HCT116 (cell line): ENCODE measurements around the gene ADNP2. TPM values are rescaled to one million over a fixed set of nuclear protein-coding genes. Genes with fewer than 3 reads are reported as not detected.

Source experiments
- ATAC-seq: fragments of 200-7000 bp; cut with Tn5 transposase; 2 replicates; pipeline ENCODE4 v1.9.1; 2020; ENCODE audit warnings: mild to moderate bottlenecking, moderate library complexity
- BruUV-seq: library from RNA; stranded (reverse); fragments of 400-500 nt; replicated peaks from 2 replicates; lab custom pipeline; 2021; lab: Mats Ljungman, UMichigan
- CTCF ChIA-PET: fragments of 300-600 bp; sonication (Branson Sonifier 250); formaldehyde crosslinking; loops from one replicate; lab custom pipeline; 2021; ENCODE audit warnings: antibody characterized with exemption; lab: Charles Lee
- POLR2A ChIA-PET: fragments of 300-600, 350-600 bp; sonication (Branson Sonifier 250); formaldehyde crosslinking; loops from one replicate; lab custom pipeline; 2021; ENCODE audit warnings: antibody characterized with exemption; lab: Charles Lee
- RAD21 ChIA-PET, 2 experiments: fragments of 300-600 bp; sonication (Branson Sonifier 250); formaldehyde crosslinking; loops; one replicate each; lab custom pipeline; 2023; ENCODE audit warnings: low total read pairs in 2 of 2; ENCODE audit not compliant: uncharacterized antibody in 2 of 2, unreplicated experiment in 2 of 2, low non-redundant PET in 1 of 2; lab: Charles Lee
- DNase-seq: peaks from one replicate; pipeline ENCODE4 v3.0.0-alpha.2; 2010; ENCODE audit warnings: low read depth, low spot score
- H2AFZ ChIP-seq: fragments of 200-600 bp; shearing (Covaris generic), sonication (generic); 2 replicates; pipeline ENCODE4 v1.6.1; 2017; ENCODE audit warnings: low read depth, mixed run types, mixed read lengths, antibody characterized with exemption, low read length; ENCODE audit not compliant: poor library complexity, severe bottlenecking
- H3K27ac ChIP-seq: 2 replicates; pipeline ENCODE4 v1.5.1; 2012; ENCODE audit warnings: low read depth, low read length
- H3K27me3 ChIP-seq: fragments of 200-600 bp; sonication (generic); 2 replicates; pipeline ENCODE4 v1.6.1; 2016; ENCODE audit warnings: mixed run types, low read length, mixed read lengths; ENCODE audit not compliant: insufficient read depth
- H3K36me3 ChIP-seq, 2 experiments: fragments of 200-500 bp in 1 of 2; fragments of 200-600 bp in 1 of 2; sonication (Bioruptor generic) in 1 of 2; sonication (generic) in 1 of 2; 2 replicates each; pipeline versions ENCODE4 v1.5.1 to v1.6.1; 2014 to 2016; ENCODE audit warnings: low read length in 2 of 2, inconsistent platforms in 1 of 2, mixed read lengths in 1 of 2, mixed run types in 1 of 2; ENCODE audit not compliant: insufficient read depth in 2 of 2, control insufficient read depth in 1 of 2
- H3K4me1 ChIP-seq, 2 experiments: fragments of 200-600 bp in 1 of 2; sonication (generic) in 1 of 2; 2 replicates each; pipeline versions ENCODE4 v1.5.1 to v1.6.1; 2012 to 2017; ENCODE audit warnings: low read length in 2 of 2, inconsistent platforms in 1 of 2, mild to moderate bottlenecking in 1 of 2, mixed read lengths in 1 of 2, mixed run types in 1 of 2, moderate library complexity in 1 of 2; ENCODE audit not compliant: insufficient read depth in 2 of 2, control insufficient read depth in 1 of 2
- H3K4me2 ChIP-seq: fragments of 200-600 bp; sonication (generic); 2 replicates; pipeline ENCODE4 v1.6.1; 2017; ENCODE audit warnings: mixed run types, low read length, mixed read lengths
- H3K4me3 ChIP-seq, 2 experiments: fragments of 200-600 bp in 1 of 2; sonication (generic) in 1 of 2; replicated peaks in 1 of 2; 2 replicates each; pipeline ENCODE4 v1.5.1; 2011 to 2016; ENCODE audit warnings: low read length in 2 of 2, control low read depth in 1 of 2, low read depth in 1 of 2, mild to moderate bottlenecking in 1 of 2, mixed read lengths in 1 of 2, mixed run types in 1 of 2
- H3K79me2 ChIP-seq: fragments of 200-600 bp; sonication (generic); 2 replicates; pipeline ENCODE4 v1.6.1; 2017; ENCODE audit warnings: mild to moderate bottlenecking, mixed run types, low read length, moderate library complexity, mixed read lengths; ENCODE audit not compliant: insufficient read depth
- H3K9ac ChIP-seq: fragments of 200-600 bp; sonication (generic); 2 replicates; pipeline ENCODE4 v1.6.1; 2016; ENCODE audit warnings: low read length, mixed read lengths
- H3K9me2 ChIP-seq: fragments of 200-600 bp; sonication (generic), shearing (Covaris generic); 2 replicates; pipeline ENCODE4 v1.6.1; 2017; ENCODE audit warnings: mixed run types, mild to moderate bottlenecking, moderate library complexity; ENCODE audit not compliant: insufficient read depth
- H3K9me3 ChIP-seq, 2 experiments: fragments of 200-500 bp in 1 of 2; fragments of 200-600 bp in 1 of 2; sonication (Bioruptor generic) in 1 of 2; sonication (generic) in 1 of 2; 2 replicates each; pipeline ENCODE4 v1.6.1; 2014 to 2017; ENCODE audit warnings: low read length in 2 of 2, mixed read lengths in 2 of 2, inconsistent platforms in 1 of 2, low read depth in 1 of 2, mild to moderate bottlenecking in 1 of 2, mixed run types in 1 of 2, moderate library complexity in 1 of 2; ENCODE audit not compliant: control insufficient read depth in 1 of 2, insufficient read depth in 1 of 2
- H4K20me1 ChIP-seq: fragments of 200-600 bp; sonication (generic), shearing (Covaris generic); 2 replicates; pipeline ENCODE4 v1.6.1; 2017; ENCODE audit warnings: mixed run types, mild to moderate bottlenecking, moderate library complexity; ENCODE audit not compliant: insufficient read depth
- CBX3 ChIP-seq: IDR thresholded peaks from 2 replicates; pipeline ENCODE4 v1.6.1; 2012; ENCODE audit warnings: low read depth
- CEBPB ChIP-seq: IDR thresholded peaks from 2 replicates; pipeline ENCODE4 v1.6.1; 2012; ENCODE audit warnings: low read depth
- CTCF ChIP-seq, 3 experiments: fragments of 200-600 bp in 1 of 3; sonication (generic) in 1 of 3; IDR thresholded peaks in 2 of 3; conservative IDR thresholded peaks in 1 of 3; 2 replicates each; pipeline ENCODE4 v1.5.1; 2012 to 2017; ENCODE audit warnings: low read depth in 2 of 3, low read length in 2 of 3, antibody characterized with exemption in 1 of 3, borderline replicate concordance in 1 of 3, control low read depth in 1 of 3, mild to moderate bottlenecking in 1 of 3, mixed read lengths in 1 of 3, mixed run types in 1 of 3, moderate library complexity in 1 of 3; ENCODE audit not compliant: insufficient read depth in 1 of 3
- EGR1 ChIP-seq: IDR thresholded peaks from 2 replicates; pipeline ENCODE4 v1.6.1; 2012; ENCODE audit warnings: low read depth
- ELF1 ChIP-seq: IDR thresholded peaks from 2 replicates; pipeline ENCODE4 v1.6.1; 2012; ENCODE audit warnings: low read depth, borderline replicate concordance
- EZH2 ChIP-seq: fragments of 200-600 bp; sonication (generic); IDR thresholded peaks from 2 replicates; pipeline ENCODE4 v1.6.1; 2017; ENCODE audit warnings: antibody characterized with exemption, mixed run types
- EZH2phosphoT487 ChIP-seq: fragments of 200-600 bp; IDR thresholded peaks from 2 replicates; pipeline ENCODE4 v1.6.1; 2018; ENCODE audit warnings: antibody characterized with exemption, borderline replicate concordance
- FOSL1 ChIP-seq: IDR thresholded peaks from 2 replicates; pipeline ENCODE4 v1.6.1; 2012; ENCODE audit warnings: low read depth
- JUND ChIP-seq: IDR thresholded peaks from 2 replicates; pipeline ENCODE4 v1.6.1; 2012
- POLR2A ChIP-seq: IDR thresholded peaks from 2 replicates; pipeline ENCODE4 v1.7.0; 2011; ENCODE audit warnings: borderline replicate concordance; ENCODE audit not compliant: insufficient read depth, insufficient read length; ENCODE audit errors: extremely low read depth
- POLR2AphosphoS5 ChIP-seq: IDR thresholded peaks from 2 replicates; pipeline ENCODE4 v1.6.1; 2011; ENCODE audit warnings: mild to moderate bottlenecking, low read depth, low read length, moderate library complexity
- SIN3A ChIP-seq: IDR thresholded peaks from 2 replicates; pipeline ENCODE4 v1.6.1; 2012; ENCODE audit warnings: low read depth
- SP1 ChIP-seq: IDR thresholded peaks from 2 replicates; pipeline ENCODE4 v1.6.1; 2012; ENCODE audit warnings: low read depth
- SRF ChIP-seq: IDR thresholded peaks from 2 replicates; pipeline ENCODE4 v1.6.1; 2012; ENCODE audit warnings: low read depth
- TCF7L2 ChIP-seq: IDR thresholded peaks from 2 replicates; pipeline ENCODE4 v1.7.0; 2011; ENCODE audit warnings: borderline replicate concordance, inconsistent platforms; ENCODE audit not compliant: insufficient read depth, insufficient read length; ENCODE audit errors: extremely low read depth
- YY1 ChIP-seq: IDR thresholded peaks from 2 replicates; pipeline ENCODE4 v1.6.1; 2011; ENCODE audit warnings: low read length, low read depth, moderate library complexity, mild to moderate bottlenecking; ENCODE audit not compliant: insufficient replicate concordance; ENCODE audit errors: extremely low read depth
- ZFX ChIP-seq: fragments of 450-650 bp; IDR thresholded peaks from 2 replicates; pipeline ENCODE4 v1.6.1; 2017
- intact Hi-C: fragments of 100-400 bp; cut with micrococcal nuclease; formaldehyde crosslinking; loops from 2 replicates; pipeline ENCODE4 v1.10.0; 2022
- total RNA-seq: library from RNA; stranded (reverse); gene quantifications from one replicate; pipeline ENCODE4 v1.2.1, GENCODE V29; 2021; ENCODE audit not compliant: unreplicated experiment
- TF ChIP-seq, protein P1 (sequence below): IDR thresholded peaks from 2 replicates; pipeline ENCODE4 v1.6.1; 2012
- TF ChIP-seq, protein P2 (sequence below): IDR thresholded peaks from 2 replicates; pipeline ENCODE4 v1.6.1; 2012; ENCODE audit warnings: low read depth
- TF ChIP-seq, protein P3 (sequence below): IDR thresholded peaks from 2 replicates; pipeline ENCODE4 v1.6.1; 2012

ADNP2 gene
- total RNA-seq, 1 experiment from 2014 or later, result 45.4 TPM

- H3K36me3 ChIP-seq, result peaks cover 0 to 5% of the 10 kb centered on the region in 2 experiments; a peak in 2 of 4 replicates
- ChIA-PET POLR2A (no interaction called here), RAD21 (no interaction called here), CTCF (interaction anchor here (1.8 kb wide), 1 partner anchor 11 kb away, joined by 6 read pairs; no protein-coding TSS in a partner anchor)
- no peak overlapping the region for H3K9ac ChIP-seq
- no peaks in the 10 kb centered on the region for H3K9me2 ChIP-seq
- BruUV-seq, result no TSS peak
- intact Hi-C loops, result no loop called here
- DNase-seq (no peak), ATAC-seq (no peak)
- no peak overlapping the region for H3K4me3 ChIP-seq
- no peaks in the 10 kb centered on the region for H3K27me3 ChIP-seq
- no peaks in the 10 kb centered on the region for H3K9me3 ChIP-seq
- H3K27ac ChIP-seq, result no peak overlapping the region
- no peaks in the 10 kb centered on the region; the same call in 1 of the 2 replicates for H3K79me2 ChIP-seq
- H2AFZ ChIP-seq, result no peak overlapping the region
- TF ChIP-seq, protein P1, sequence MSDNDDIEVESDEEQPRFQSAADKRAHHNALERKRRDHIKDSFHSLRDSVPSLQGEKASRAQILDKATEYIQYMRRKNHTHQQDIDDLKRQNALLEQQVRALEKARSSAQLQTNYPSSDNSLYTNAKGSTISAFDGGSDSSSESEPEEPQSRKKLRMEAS, result no peak
- TF ChIP-seq TCF7L2 (no peak), EZH2 (no peak), CEBPB (no peak), CBX3 (no peak), ZFX (no peak), SIN3A (no peak), CTCF (IDR thresholded peaks at IDR 0.05 in 2 of 3, conservative IDR thresholded peaks at IDR 0.05 in 1 of 3; ENCODE audit: borderline replicate concordance in 1 of 3, insufficient read depth in 1 of 3, low read depth in 2 of 3, low read length in 2 of 3) (no peak), JUND (no peak), EGR1 (no peak), ELF1 (no peak), POLR2A (no peak), POLR2AphosphoS5 (no peak), YY1 (no peak), SRF (no peak), FOSL1 (no peak), EZH2phosphoT487 (no peak), SP1 (no peak)
- TF ChIP-seq, protein P2, sequence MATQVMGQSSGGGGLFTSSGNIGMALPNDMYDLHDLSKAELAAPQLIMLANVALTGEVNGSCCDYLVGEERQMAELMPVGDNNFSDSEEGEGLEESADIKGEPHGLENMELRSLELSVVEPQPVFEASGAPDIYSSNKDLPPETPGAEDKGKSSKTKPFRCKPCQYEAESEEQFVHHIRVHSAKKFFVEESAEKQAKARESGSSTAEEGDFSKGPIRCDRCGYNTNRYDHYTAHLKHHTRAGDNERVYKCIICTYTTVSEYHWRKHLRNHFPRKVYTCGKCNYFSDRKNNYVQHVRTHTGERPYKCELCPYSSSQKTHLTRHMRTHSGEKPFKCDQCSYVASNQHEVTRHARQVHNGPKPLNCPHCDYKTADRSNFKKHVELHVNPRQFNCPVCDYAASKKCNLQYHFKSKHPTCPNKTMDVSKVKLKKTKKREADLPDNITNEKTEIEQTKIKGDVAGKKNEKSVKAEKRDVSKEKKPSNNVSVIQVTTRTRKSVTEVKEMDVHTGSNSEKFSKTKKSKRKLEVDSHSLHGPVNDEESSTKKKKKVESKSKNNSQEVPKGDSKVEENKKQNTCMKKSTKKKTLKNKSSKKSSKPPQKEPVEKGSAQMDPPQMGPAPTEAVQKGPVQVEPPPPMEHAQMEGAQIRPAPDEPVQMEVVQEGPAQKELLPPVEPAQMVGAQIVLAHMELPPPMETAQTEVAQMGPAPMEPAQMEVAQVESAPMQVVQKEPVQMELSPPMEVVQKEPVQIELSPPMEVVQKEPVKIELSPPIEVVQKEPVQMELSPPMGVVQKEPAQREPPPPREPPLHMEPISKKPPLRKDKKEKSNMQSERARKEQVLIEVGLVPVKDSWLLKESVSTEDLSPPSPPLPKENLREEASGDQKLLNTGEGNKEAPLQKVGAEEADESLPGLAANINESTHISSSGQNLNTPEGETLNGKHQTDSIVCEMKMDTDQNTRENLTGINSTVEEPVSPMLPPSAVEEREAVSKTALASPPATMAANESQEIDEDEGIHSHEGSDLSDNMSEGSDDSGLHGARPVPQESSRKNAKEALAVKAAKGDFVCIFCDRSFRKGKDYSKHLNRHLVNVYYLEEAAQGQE, result no peak
- TF ChIP-seq, protein P3, sequence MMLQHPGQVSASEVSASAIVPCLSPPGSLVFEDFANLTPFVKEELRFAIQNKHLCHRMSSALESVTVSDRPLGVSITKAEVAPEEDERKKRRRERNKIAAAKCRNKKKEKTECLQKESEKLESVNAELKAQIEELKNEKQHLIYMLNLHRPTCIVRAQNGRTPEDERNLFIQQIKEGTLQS, result no peak
- H3K4me1 ChIP-seq, result no peaks in the 10 kb centered on the region
- 0 out of 2 replicates have a peak, but pooled peaks cover 3% of the 10 kb centered on the region for H4K20me1 ChIP-seq
- no peak overlapping the region for H3K4me2 ChIP-seq
Measured at GRCh38 chr18:80147037-80147417, 38.0 kb downstream of the ADNP2 start.
